GM23338 (cell line): Measurements from ENCODE around the gene SLC30A5. TPM values are rescaled to one million over a fixed set of nuclear protein-coding genes. Genes with fewer than 3 reads are reported as not detected.

Experiments
- ATAC-seq: fragments of 200-7000 bp; cut with Tn5 transposase; 3 replicates; pipeline ENCODE4 v1.9.1; 2020
- DNase-seq: peaks from one replicate; pipeline ENCODE4 v3.0.0-alpha.2; 2015; ENCODE audit warnings: low spot score
- H2AFZ ChIP-seq: fragments of 200-600 bp; sonication (generic); 2 replicates; pipeline ENCODE4 v1.8.0; 2016; ENCODE audit warnings: antibody characterized with exemption, mild to moderate bottlenecking, moderate library complexity
- H3F3A ChIP-seq: fragments of 200-600 bp; sonication (generic); replicated peaks from 2 replicates; pipeline ENCODE4 v1.8.0; 2017; ENCODE audit warnings: antibody characterized with exemption, mixed run types, low read depth
- H3K27ac ChIP-seq: fragments of 200-600 bp; sonication (generic); 2 replicates; pipeline ENCODE4 v1.6.1; 2016; ENCODE audit warnings: low read depth
- H3K27me3 ChIP-seq: fragments of 200-600 bp; sonication (generic); 2 replicates; pipeline ENCODE4 v1.8.0; 2016; ENCODE audit warnings: mild to moderate bottlenecking, mixed run types, moderate library complexity; ENCODE audit not compliant: insufficient read depth
- H3K36me3 ChIP-seq: fragments of 200-600 bp; sonication (generic); 2 replicates; pipeline ENCODE4 v1.8.0; 2016; ENCODE audit warnings: mild to moderate bottlenecking; ENCODE audit not compliant: insufficient read depth
- H3K4me1 ChIP-seq: fragments of 200-600 bp; sonication (generic); 2 replicates; pipeline ENCODE4 v1.8.0; 2016; ENCODE audit warnings: mild to moderate bottlenecking, moderate library complexity; ENCODE audit not compliant: insufficient read depth
- H3K4me2 ChIP-seq: fragments of 200-600 bp; sonication (generic); 2 replicates; pipeline ENCODE4 v1.7.1; 2017; ENCODE audit warnings: mixed run types
- H3K4me3 ChIP-seq: fragments of 200-600 bp; sonication (generic); 2 replicates; pipeline ENCODE4 v1.6.1; 2016; ENCODE audit warnings: mixed run types
- H3K79me2 ChIP-seq: fragments of 200-600 bp; sonication (generic); replicated peaks from 2 replicates; pipeline ENCODE4 v1.8.0; 2017; ENCODE audit warnings: mild to moderate bottlenecking; ENCODE audit not compliant: insufficient read depth
- H3K9me2 ChIP-seq: fragments of 200-600 bp; sonication (generic); 2 replicates; pipeline ENCODE4 v1.8.0; 2017; ENCODE audit not compliant: insufficient read depth
- H4K20me1 ChIP-seq: fragments of 200-600 bp; sonication (generic); replicated peaks from 2 replicates; pipeline ENCODE4 v1.8.0; 2017; ENCODE audit warnings: mild to moderate bottlenecking; ENCODE audit not compliant: insufficient read depth
- H3K27ac Mint-ChIP-seq: 2 replicates; pipeline ENCODE4 v1.8.0; 2020; ENCODE audit warnings: inconsistent platforms, mild to moderate bottlenecking, moderate library complexity, mixed read lengths
- H3K27me3 Mint-ChIP-seq: 3 replicates; pipeline ENCODE4 v1.8.0; 2022; ENCODE audit warnings: low read depth, mild to moderate bottlenecking, moderate library complexity, mixed read lengths, inconsistent platforms; ENCODE audit not compliant: insufficient read depth, poor library complexity
- H3K36me3 Mint-ChIP-seq: 3 replicates; pipeline ENCODE4 v1.8.0; 2021; ENCODE audit warnings: low read depth, mild to moderate bottlenecking, inconsistent platforms, moderate library complexity, mixed read lengths
- H3K4me1 Mint-ChIP-seq: 3 replicates; pipeline ENCODE4 v1.8.0; 2020; ENCODE audit warnings: mild to moderate bottlenecking, inconsistent platforms, mixed read lengths
- H3K4me3 Mint-ChIP-seq: 3 replicates; pipeline ENCODE4 v1.8.0; 2021; ENCODE audit warnings: moderate library complexity, mild to moderate bottlenecking, inconsistent platforms, mixed read lengths
- H3K9me3 Mint-ChIP-seq: 3 replicates; pipeline ENCODE4 v1.8.0; 2020; ENCODE audit warnings: moderate library complexity, mild to moderate bottlenecking, inconsistent platforms, mixed read lengths
- CREB1 ChIP-seq: fragments of 250-450 bp; sonication (Bioruptor Pico); IDR thresholded peaks from 2 replicates; pipeline ENCODE4 v1.5.0; 2020; ENCODE audit warnings: low read depth, mild to moderate bottlenecking, moderate library complexity
- CTCF ChIP-seq, 2 experiments: fragments of 200-600 bp in 1 of 2; sonication (generic) in 1 of 2; conservative IDR thresholded peaks; 2 replicates each; pipeline versions ENCODE4 v1.5.1 to v1.6.1; 2016 to 2017; ENCODE audit warnings: antibody characterized with exemption in 2 of 2, low read depth in 2 of 2, mild to moderate bottlenecking in 2 of 2, moderate library complexity in 1 of 2
- ETS1 ChIP-seq: IDR thresholded peaks from 2 replicates; pipeline ENCODE4 v1.6.1; 2016; ENCODE audit warnings: antibody characterized with exemption
- EZH2 ChIP-seq: fragments of 200-600 bp; sonication (generic); IDR thresholded peaks from one replicate; pipeline ENCODE4 v1.8.0; 2017; ENCODE audit warnings: antibody characterized with exemption, mild to moderate bottlenecking, low read depth; ENCODE audit not compliant: unreplicated experiment
- EZH2phosphoT487 ChIP-seq: fragments of 200-600 bp; sonication (generic); IDR thresholded peaks from one replicate; pipeline ENCODE4 v1.8.1; 2018; ENCODE audit warnings: antibody characterized with exemption; ENCODE audit not compliant: unreplicated experiment
- JUNB ChIP-seq: IDR thresholded peaks from one replicate; pipeline ENCODE4 v1.6.1; 2016; ENCODE audit warnings: antibody characterized with exemption; ENCODE audit not compliant: unreplicated experiment
- NANOG ChIP-seq: IDR thresholded peaks from 2 replicates; pipeline ENCODE4 v1.6.1; 2016; ENCODE audit warnings: antibody characterized with exemption, borderline replicate concordance
- POLR2AphosphoS5 ChIP-seq: IDR thresholded peaks from 2 replicates; pipeline ENCODE4 v1.6.1; 2016; ENCODE audit warnings: antibody characterized with exemption, low read depth
- REST ChIP-seq: IDR thresholded peaks from one replicate; pipeline ENCODE4 v1.6.1; 2018; ENCODE audit warnings: antibody characterized with exemption; ENCODE audit not compliant: unreplicated experiment
- STAT1 ChIP-seq: IDR thresholded peaks from one replicate; pipeline ENCODE4 v1.6.1; 2016; ENCODE audit warnings: antibody characterized with exemption; ENCODE audit not compliant: unreplicated experiment
- ZNF114 ChIP-seq: fragments of 250-450 bp; sonication (Bioruptor Pico); IDR thresholded peaks from 2 replicates; pipeline ENCODE4 v1.5.0; 2020; ENCODE audit warnings: mild to moderate bottlenecking, moderate library complexity
- ZNF331 ChIP-seq: fragments of 250-450 bp; sonication (Bioruptor Pico); IDR thresholded peaks from 2 replicates; pipeline ENCODE4 v1.5.0; 2020; ENCODE audit warnings: low read depth, mild to moderate bottlenecking, moderate library complexity
- ZNF462 ChIP-seq: fragments of 250-450 bp; sonication (Bioruptor Pico); IDR thresholded peaks from 2 replicates; pipeline ENCODE4 v1.5.0; 2020; ENCODE audit warnings: mild to moderate bottlenecking, moderate library complexity
- polyA plus RNA-seq: library from polyadenylated mRNA; unstranded; fragments of >200 nt; fragmentation: Nextera tagmentation; extraction: Ambion mirVana; gene quantifications from 2 replicates; pipeline ENCODE4 v1.2.1, GENCODE V29; 2016
- total RNA-seq: library from RNA; depleted of rRNA; stranded (reverse); fragments of >200 nt; shearing (Covaris generic); gene quantifications from 2 replicates; pipeline ENCODE4 v1.2.3, GENCODE V29; 2014

The SLC30A5 gene
- total and polyA plus RNA-seq, 2 experiments from 2014 or later, result 38.2 to 43.2 TPM

DNA sequence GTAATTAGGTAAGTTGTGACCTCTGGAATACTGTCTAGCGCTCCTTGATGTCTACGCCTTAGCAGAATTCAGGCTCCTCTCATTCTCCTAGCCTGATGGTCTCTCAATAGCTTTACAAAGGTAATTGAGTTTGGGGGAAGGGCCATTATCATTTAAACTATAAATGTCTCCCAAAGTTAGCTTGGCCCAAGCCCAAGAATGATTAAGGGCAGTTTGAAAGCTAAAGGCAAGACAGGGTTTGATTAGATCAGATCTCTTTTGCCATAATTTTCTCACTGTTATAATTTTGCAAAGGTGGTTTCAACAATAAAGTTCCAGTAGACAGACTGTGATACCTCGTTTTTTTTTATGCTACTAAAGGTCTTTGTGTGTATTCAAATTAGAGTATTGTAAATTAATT lies 3.7 kb upstream of the SLC30A5 start:
- no peaks in the 10 kb centered on the region for H3K9me2 ChIP-seq
- DNase-seq, result peak; percentile 18
- H3K4me1 Mint-ChIP-seq, result peaks cover 13% of the 10 kb centered on the region

More for the DNA sequence above, 3.7 kb upstream of the SLC30A5 start:
- no peak for ATAC-seq
- peaks cover 7% of the 10 kb centered on the region for H3K79me2 ChIP-seq
- H3K4me2 ChIP-seq, result peak overlapping the region; percentile 11
- no peaks in the 10 kb centered on the region for H3K27me3 ChIP-seq
- H4K20me1 ChIP-seq, result no peaks in the 10 kb centered on the region
- Mint-ChIP-seq H3K27me3 (peaks cover 3% of the 10 kb centered on the region), H3K36me3 (peaks cover 3% of the 10 kb centered on the region; the same call in 1 of the 3 replicates), H3K27ac (peak overlapping the region; percentile 72; the same call in 1 of the 2 replicates), H3K4me3 (no peak overlapping the region), H3K9me3 (peaks cover 8% of the 10 kb centered on the region; the same call in 2 of the 3 replicates)
- peaks cover 11% of the 10 kb centered on the region; the same call in 1 of the 2 replicates for H3K4me1 ChIP-seq
- H3K27ac ChIP-seq, result no peak overlapping the region
- H2AFZ ChIP-seq, result no peak overlapping the region
- no peaks in the 10 kb centered on the region for H3F3A ChIP-seq
- no peaks in the 10 kb centered on the region for H3K36me3 ChIP-seq
- TF ChIP-seq POLR2AphosphoS5 (no peak), CREB1 (CRISPR knock-in tag) (no peak), EZH2phosphoT487 (no peak), JUNB (no peak), EZH2 (no peak), REST (no peak), CTCF (conservative IDR thresholded peaks at IDR 0.05; ENCODE audit: low read depth in 2 of 2) (no peak), ETS1 (no peak), STAT1 (no peak), NANOG (no peak), ZNF114 (CRISPR knock-in tag) (no peak), ZNF331 (no peak), ZNF462 (CRISPR knock-in tag) (no peak)
- no peak overlapping the region for H3K4me3 ChIP-seq
